ENCODE data around the gene TEX54.

Gene TEX54

DNA sequence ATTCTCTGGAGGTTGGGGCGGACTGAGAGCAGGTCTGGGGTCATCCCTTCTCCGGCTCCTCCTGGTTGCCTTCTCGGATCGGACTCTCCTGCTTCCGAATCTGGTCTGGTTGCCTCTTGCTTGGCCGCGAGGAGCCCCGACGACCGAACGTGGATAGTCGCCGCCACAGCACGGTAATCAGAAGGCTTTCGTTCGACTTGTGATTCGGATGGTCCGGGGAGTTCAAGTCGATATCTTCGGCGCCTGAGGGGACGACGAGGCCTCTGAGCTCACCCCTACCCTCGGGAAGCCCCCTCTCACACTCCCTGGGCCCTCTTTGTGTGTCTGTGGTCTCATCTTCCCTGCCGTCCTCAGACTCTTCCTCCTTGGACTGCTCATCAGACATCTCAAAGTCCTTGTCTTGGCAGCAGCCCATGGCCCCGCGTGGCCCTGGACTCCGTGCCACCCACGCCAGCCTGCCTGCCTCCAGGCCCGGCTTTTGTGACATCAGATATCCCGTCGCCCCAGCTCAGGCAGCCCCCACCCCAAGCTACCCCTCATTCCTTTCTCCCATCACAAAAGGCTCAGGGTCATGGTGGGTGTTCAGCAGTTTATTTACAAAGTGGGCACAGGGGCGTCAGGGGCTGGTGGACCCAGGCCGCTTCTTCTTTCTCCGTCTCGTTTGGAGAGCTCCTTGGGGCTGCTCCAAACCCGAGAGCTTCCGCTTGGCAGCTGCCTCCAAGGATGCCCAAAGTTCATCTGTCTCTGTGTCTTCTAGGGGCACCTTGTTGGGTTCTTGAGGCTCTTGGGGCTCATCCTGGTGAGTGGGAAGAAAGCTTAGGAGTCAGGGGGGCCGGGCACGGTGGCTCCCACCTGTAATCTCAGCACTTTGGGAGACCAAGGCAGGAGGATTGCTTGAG, at the start of gene TEX54:
Gene TEX54, minus strand, starts transcription at position 506 of the 899 bp plus-strand sequence.
- Histone ChIP-seq H2AFZ (ENCODE audit: low read depth, low read length) (no peak within 1 kb of the TSS; the same call in 1 of the 2 replicates), H3K36me3 (replicated peaks; ENCODE audit: low read depth, low read length) (peaks cover 31% of the 10 kb centered on the region)

DNA sequence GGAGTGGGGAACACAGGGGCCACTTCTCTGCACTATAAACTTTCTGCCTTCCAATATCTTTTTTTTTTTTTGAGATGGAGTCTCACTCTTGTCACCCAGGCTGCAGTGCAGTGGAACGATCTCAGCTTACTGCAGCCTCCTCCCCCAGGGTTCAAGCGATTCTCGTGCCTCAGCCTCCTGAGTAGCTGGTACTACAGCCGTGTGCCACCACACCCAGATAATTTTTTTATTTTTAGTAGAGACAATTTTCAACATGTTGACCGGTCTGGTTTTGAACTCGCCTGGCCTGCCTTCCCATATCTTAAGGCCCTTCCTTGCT, 49.7 kb upstream of the TEX54 start:
- Histone ChIP-seq H3K4me2 (ENCODE audit: low read length) (peak overlapping the region; percentile 85), H3K36me3 (replicated peaks; ENCODE audit: low read depth, low read length) (peaks cover 69% of the 10 kb centered on the region), H3K9ac (ENCODE audit: low read length) (peak overlapping the region; percentile 95), H3K27me3 (ENCODE audit: low read depth, low read length) (no peaks in the 10 kb centered on the region), H3K27ac (ENCODE audit: low read length) (peak overlapping the region; percentile 92), H3K4me3 (ENCODE audit: low read length) (peak overlapping the region; percentile 87), H3K9me3 (ENCODE audit: insufficient read depth, low read length) (no peaks in the 10 kb centered on the region), H3K4me1 (ENCODE audit: low read length) (peaks cover 23% of the 10 kb centered on the region), H4K20me1 (ENCODE audit: insufficient read depth, low read length) (peaks cover 42% of the 10 kb centered on the region), H2AFZ (ENCODE audit: low read depth, low read length) (no peak overlapping the region), H3K79me2 (ENCODE audit: low read length) (peaks cover 87% of the 10 kb centered on the region)
- TF ChIP-seq EZH2phosphoT487 (IDR thresholded peaks at IDR 0.05; ENCODE audit: low read depth) (no peak), CTCF (IDR thresholded peaks at IDR 0.05; ENCODE audit: low read depth, low read length) (no peak)

More for the DNA sequence above, at the start of gene TEX54:
- Histone ChIP-seq H3K9ac (ENCODE audit: low read length) (peak within 1 kb of the TSS; percentile 82), H3K4me1 (ENCODE audit: low read length) (peaks cover 16% of the 10 kb centered on the region), H3K4me2 (ENCODE audit: low read length) (peak within 1 kb of the TSS; percentile 86), H3K79me2 (ENCODE audit: low read length) (peaks cover 63% of the 10 kb centered on the region), H3K27ac (ENCODE audit: low read length) (peak within 1 kb of the TSS; percentile 82), H3K9me3 (ENCODE audit: insufficient read depth, low read length) (no peaks in the 10 kb centered on the region), H3K4me3 (ENCODE audit: low read length) (peak within 1 kb of the TSS; percentile 88), H4K20me1 (ENCODE audit: insufficient read depth, low read length) (no peaks in the 10 kb centered on the region), H3K27me3 (ENCODE audit: low read depth, low read length) (no peaks in the 10 kb centered on the region)
- TF ChIP-seq EZH2phosphoT487 (IDR thresholded peaks at IDR 0.05; ENCODE audit: low read depth) = no peak
- no peak for TF ChIP-seq CTCF (IDR thresholded peaks at IDR 0.05; ENCODE audit: low read depth, low read length)

DNA sequence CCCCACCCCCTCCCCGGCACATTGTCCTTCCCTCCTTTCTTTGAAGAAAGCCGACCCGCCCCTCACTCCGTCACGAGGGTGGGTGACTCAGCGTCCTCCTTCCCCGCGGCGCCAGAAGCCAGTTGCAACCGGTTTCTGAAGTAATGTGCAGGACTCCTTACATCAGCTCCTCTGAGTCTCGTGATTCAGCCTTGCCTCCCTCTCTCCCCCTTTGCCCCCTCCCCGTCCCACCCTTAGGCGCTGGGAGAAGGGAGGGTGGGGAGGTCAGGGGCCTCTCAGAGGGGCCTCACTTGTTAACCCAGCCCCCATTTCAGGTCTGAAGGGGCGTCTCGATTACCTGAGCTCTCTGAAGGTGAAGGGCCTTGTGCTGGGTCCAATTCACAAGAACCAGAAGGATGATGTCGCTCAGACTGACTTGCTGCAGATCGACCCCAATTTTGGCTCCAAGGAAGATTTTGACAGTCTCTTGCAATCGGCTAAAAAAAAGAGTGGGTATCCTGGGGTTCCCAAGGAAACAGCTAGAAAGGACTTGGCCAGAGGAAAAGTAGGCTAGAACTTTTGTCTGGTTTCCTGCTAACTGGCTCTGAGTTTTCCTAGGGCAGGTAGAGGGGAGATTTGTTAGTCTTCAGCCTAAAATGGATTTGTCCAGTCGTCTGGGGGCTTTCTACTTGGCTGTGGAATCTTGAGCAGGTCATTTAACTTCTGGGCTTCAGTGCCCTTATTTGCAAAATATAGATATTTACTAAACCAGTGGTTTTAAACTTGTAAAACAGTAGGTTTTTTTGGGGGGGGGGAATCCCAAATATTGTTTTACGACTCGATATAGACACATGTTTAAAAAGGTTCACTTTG, 49.2 kb upstream of the TEX54 start:
- H3K4me1 ChIP-seq (ENCODE audit: low read length) = peaks cover 23% of the 10 kb centered on the region
- H3K27ac ChIP-seq (ENCODE audit: low read length) = peak overlapping the region; percentile 92
- peaks cover 68% of the 10 kb centered on the region for H3K36me3 ChIP-seq (replicated peaks; ENCODE audit: low read depth, low read length)
- peak overlapping the region; percentile 95 for H3K9ac ChIP-seq (ENCODE audit: low read length)
- H4K20me1 ChIP-seq (ENCODE audit: insufficient read depth, low read length) = peaks cover 40% of the 10 kb centered on the region
- peak overlapping the region; percentile 87 for H3K4me3 ChIP-seq (ENCODE audit: low read length)
- no peaks in the 10 kb centered on the region for H3K27me3 ChIP-seq (ENCODE audit: low read depth, low read length)
- TF ChIP-seq CTCF (IDR thresholded peaks at IDR 0.05; ENCODE audit: low read depth, low read length) (no peak), EZH2phosphoT487 (IDR thresholded peaks at IDR 0.05; ENCODE audit: low read depth) (no peak)
- peaks cover 91% of the 10 kb centered on the region for H3K79me2 ChIP-seq (ENCODE audit: low read length)
- no peaks in the 10 kb centered on the region for H3K9me3 ChIP-seq (ENCODE audit: insufficient read depth, low read length)
- peak overlapping the region; percentile 85 for H3K4me2 ChIP-seq (ENCODE audit: low read length)
- H2AFZ ChIP-seq (ENCODE audit: low read depth, low read length) = no peak overlapping the region
